Retinal pigment epithelial cell (primary cell): ENCODE results near the gene APOLD1.

Experiments used
- DNase-seq: peaks from one replicate; pipeline ENCODE4 v3.0.0-alpha.2; 2010; ENCODE audit warnings: low read depth
- H3K4me3 ChIP-seq: 2 replicates; pipeline ENCODE4 v1.5.1; 2011; ENCODE audit warnings: mild to moderate bottlenecking, low read length, control low read depth, moderate library complexity
- TF ChIP-seq, protein P1 (sequence below): conservative IDR thresholded peaks from 2 replicates; pipeline ENCODE4 v1.5.1; 2011; ENCODE audit warnings: low read depth, low read length, control low read depth, inconsistent platforms

The APOLD1 gene

DNA sequence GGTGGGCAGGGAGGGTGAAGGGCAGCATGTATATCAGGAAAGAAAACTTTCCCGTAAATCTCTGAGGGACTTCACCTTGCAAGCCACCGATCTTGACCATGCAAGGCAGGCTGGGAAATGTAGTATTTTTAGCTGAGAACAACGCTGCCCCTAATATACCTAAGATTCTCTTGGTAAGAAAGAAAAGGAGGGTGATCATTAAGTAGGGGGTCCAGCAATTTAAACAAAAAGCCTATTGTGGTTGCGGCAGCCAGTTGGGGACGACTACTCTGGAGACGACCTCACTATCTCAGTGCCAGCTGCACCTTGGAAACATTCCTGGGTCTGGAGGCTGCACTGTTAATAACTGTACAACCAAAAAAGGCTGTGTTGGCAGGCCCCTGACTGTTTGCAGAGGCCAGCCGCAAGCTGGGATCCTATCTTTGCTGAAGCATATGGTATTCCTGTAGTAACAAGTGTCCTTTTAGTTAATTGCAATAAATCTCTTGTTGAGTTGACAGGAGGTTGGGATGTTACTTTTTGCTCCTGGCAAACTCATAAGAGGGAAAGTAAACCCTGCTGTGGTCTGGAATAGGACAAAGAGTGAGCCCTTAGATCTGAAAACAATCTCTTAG lies 6.4 kb downstream of the APOLD1 start:
- H3K4me3 ChIP-seq = peak overlapping the region; percentile 31
- TF ChIP-seq, protein P1, sequence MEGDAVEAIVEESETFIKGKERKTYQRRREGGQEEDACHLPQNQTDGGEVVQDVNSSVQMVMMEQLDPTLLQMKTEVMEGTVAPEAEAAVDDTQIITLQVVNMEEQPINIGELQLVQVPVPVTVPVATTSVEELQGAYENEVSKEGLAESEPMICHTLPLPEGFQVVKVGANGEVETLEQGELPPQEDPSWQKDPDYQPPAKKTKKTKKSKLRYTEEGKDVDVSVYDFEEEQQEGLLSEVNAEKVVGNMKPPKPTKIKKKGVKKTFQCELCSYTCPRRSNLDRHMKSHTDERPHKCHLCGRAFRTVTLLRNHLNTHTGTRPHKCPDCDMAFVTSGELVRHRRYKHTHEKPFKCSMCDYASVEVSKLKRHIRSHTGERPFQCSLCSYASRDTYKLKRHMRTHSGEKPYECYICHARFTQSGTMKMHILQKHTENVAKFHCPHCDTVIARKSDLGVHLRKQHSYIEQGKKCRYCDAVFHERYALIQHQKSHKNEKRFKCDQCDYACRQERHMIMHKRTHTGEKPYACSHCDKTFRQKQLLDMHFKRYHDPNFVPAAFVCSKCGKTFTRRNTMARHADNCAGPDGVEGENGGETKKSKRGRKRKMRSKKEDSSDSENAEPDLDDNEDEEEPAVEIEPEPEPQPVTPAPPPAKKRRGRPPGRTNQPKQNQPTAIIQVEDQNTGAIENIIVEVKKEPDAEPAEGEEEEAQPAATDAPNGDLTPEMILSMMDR = no peak
- no peak for DNase-seq

DNA sequence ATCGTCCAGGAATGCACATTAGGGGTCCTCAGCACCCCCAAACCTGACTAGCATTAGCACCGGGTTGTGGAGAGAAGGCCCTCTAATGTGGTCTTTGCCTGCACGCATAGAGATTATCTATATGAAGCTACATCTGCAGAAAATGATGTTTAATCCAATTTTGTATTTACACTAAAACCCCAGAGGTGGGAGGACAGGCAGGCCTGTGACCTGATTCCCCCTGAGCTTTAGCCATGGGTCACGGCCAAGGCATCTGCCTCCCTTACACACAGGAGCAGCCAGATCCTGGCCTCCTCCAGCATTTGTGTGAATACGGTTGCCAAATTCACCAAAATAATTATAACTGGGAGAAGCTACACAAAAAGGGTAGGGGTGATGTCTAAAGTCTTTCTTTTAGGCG lies 7.0 kb downstream of the APOLD1 start:
- DNase-seq = no peak
- TF ChIP-seq, protein P1 = no peak
- H3K4me3 ChIP-seq = no peak overlapping the region

- no peak for DNase-seq
- TF ChIP-seq, protein P1 = no peak
- no peak overlapping the region for H3K4me3 ChIP-seq
These were observed 9.2 kb downstream of the APOLD1 start for GRCh38 chr12:12794686-12795085.

DNA sequence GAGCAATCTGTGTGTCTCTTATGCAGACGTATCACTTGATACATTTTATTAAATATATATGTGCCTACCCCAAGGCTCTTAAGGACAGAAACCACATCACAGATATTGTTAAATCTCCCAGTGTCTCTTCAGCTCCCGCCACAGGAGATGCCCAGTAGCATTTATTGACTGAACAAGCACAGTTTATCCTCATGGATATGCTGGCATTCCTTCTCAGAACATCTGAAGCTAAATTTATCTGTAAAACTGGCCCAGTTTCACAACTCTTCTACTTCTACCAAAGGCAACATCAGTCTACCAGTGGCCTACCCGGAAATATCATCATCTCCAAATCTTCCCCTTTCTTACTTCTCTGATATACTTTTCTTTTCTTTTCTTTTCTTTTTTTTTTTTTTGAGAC lies 10.7 kb downstream of the APOLD1 start:
- TF ChIP-seq, protein P1 = no peak
- DNase-seq = no peak
- no peak overlapping the region for H3K4me3 ChIP-seq

DNA sequence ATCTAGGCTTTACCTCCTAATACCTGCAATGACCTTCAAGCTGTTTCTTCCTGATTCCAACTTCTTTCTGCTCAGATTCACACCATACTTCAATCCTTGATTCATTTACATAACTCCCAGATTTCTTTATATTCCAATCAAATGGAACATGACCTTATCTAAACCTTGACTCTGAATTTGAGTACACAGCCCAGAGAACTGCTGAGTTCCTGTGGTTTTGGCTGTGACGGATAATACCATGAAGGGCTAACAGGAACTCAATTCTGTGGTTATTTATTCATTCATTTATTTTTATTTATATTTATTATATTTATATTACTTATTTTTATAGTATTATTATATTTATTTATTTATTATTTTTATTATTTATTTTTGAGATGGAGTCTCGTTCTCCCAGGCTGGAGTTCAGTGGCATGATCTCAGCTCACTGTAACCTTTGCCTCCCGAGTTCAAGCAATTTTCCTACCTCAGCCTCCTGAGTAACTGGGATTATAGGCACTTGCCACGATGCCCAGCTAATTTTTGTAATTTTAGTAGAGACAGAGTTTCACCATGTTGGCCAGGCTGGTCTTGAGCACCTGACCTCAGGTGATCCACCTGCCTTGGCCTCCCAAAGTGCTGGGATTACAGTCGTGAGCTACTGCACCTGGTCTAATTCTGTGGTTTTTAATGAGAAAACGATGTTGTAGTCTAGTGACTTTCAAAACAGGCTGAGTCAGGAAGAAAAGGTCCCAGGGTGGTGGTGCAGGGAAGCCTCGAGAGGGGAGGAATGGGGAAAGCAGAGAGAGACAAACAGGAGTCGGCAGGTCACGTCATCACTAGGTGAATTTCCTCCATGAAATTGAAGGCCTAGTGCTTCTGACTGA lies 11.7 kb downstream of the APOLD1 start:
- DNase-seq = no peak
- no peak overlapping the region for H3K4me3 ChIP-seq
- TF ChIP-seq, protein P1 = no peak

GRCh38 chr12:12797794-12798152 lies 12.3 kb downstream of the APOLD1 start:
- TF ChIP-seq, protein P1 = no peak
- no peak for DNase-seq

DNA sequence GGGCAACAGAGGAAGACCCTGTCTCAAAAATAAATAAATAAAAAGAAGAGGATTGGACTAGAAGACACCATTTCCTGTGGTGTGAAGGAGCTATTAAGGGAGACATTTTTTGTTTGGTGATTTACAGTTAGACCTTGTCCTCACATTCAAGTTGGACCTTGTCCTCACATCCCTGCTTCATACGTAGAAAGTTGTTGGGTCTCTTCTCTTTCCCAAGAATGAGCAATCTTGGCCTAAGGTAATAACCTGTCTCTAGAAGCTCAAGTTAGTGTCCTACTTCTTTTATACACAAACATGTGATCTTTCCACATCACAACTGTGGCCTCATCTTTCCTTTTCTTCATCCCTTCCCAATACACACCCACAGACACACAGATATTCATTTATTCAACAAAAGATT lies 13.0 kb downstream of the APOLD1 start:
- no peak overlapping the region for H3K4me3 ChIP-seq
- DNase-seq = no peak
- TF ChIP-seq, protein P1 = no peak

More at GRCh38 chr12:12797794-12798152, 12.3 kb downstream of the APOLD1 start:
- no peak overlapping the region for H3K4me3 ChIP-seq
